Stomach (tissue), 9 donors: Measurements from ENCODE around the gene ACOXL. TPM values are rescaled to one million over a fixed set of nuclear protein-coding genes. Genes with fewer than 3 reads are reported as not detected.

Experiments used
- DNase-seq, 2 donors: peaks; one replicate each; pipeline versions ENCODE4 v3.0.0 to v3.0.0-alpha.2; 2013 to 2019
- H3K27ac ChIP-seq, 5 donors: fragments of 200-600 bp in 4 of 5; sonication (generic) in 4 of 5; one replicate each; pipeline ENCODE4 v1.5.1; 2013 to 2019; ENCODE audit warnings: mild to moderate bottlenecking in 1 of 5, moderate library complexity in 1 of 5
- H3K27me3 ChIP-seq, 3 donors: fragments of 200-600 bp; sonication (generic); one replicate each; pipeline ENCODE4 v1.5.1; 2017 to 2019; ENCODE audit warnings: mixed run types in 1 of 3
- H3K36me3 ChIP-seq, 4 donors: fragments of 200-600 bp; sonication (generic); 1 replicate in 3 of 4; 2 replicates in 1 of 4; pipeline ENCODE4 v1.5.1; 2016 to 2019
- H3K4me1 ChIP-seq, 4 donors: fragments of 200-600 bp; sonication (generic); one replicate each; pipeline ENCODE4 v1.5.1; 2016 to 2019
- H3K4me3 ChIP-seq, 4 donors: fragments of 200-600 bp; sonication (generic) in 3 of 4; one replicate each; pipeline ENCODE4 v1.5.1; 2016 to 2019; ENCODE audit warnings: mild to moderate bottlenecking in 1 of 4
- H3K9me3 ChIP-seq, 4 donors: fragments of 200-600 bp; sonication (generic); one replicate each; pipeline ENCODE4 v1.5.1; 2016 to 2019
- EP300 ChIP-seq: sonication (generic); formaldehyde crosslinking; IDR thresholded peaks from one replicate; pipeline ENCODE4 v1.6.1; 2017; ENCODE audit warnings: antibody characterized with exemption
- POLR2A ChIP-seq, 4 donors: fragments of 450-650 bp; IDR thresholded peaks; one replicate each; pipeline ENCODE4 v1.6.1; 2016; ENCODE audit warnings: antibody characterized with exemption in 4 of 4, control low read depth in 2 of 4, mild to moderate bottlenecking in 1 of 4, moderate library complexity in 1 of 4
- POLR2AphosphoS5 ChIP-seq, 3 donors: sonication (generic); formaldehyde crosslinking; IDR thresholded peaks; one replicate each; pipeline ENCODE4 v1.6.1; 2016; ENCODE audit warnings: antibody characterized with exemption in 3 of 3
- WGBS, 5 donors: extraction: QIAGEN DNeasy Blood & Tissue Kit in 3 of 5; methylation state at CpG; one replicate each; pipeline versions ENCODE4 v1.1.5 to v1.1.7; 2013 to 2018; 5-methylcytosine and 5-hydroxymethylcytosine counted together
- intact Hi-C: fragments of 100-400 bp; cut with DNase I; formaldehyde crosslinking; loops from one replicate; pipeline ENCODE4 v1.15.1; 2023; ENCODE audit warnings: low total_unique reads
- polyA plus RNA-seq, 3 donors: library from polyadenylated mRNA; stranded (reverse); fragments of 200-250 nt; gene quantifications; one replicate each; pipeline ENCODE4 v1.2.3, GENCODE V29; 2013
- total RNA-seq, 5 donors: library from RNA; depleted of rRNA; stranded (reverse); fragments of >200 nt; gene quantifications; one replicate each; pipeline versions ENCODE4 v1.1.0 to v1.2.3, GENCODE V29; 2014 to 2016
- TF ChIP-seq, protein P1 (sequence below), 7 experiments: fragments of 450-650 bp in 4 of 7; fragments of 200-600 bp in 3 of 7; sonication (generic) in 3 of 7; IDR thresholded peaks; one replicate each; pipeline ENCODE4 v1.5.1; 2016 to 2019; ENCODE audit warnings: antibody characterized with exemption in 7 of 7, control low read depth in 2 of 7, mild to moderate bottlenecking in 1 of 7
- donor health status: healthy with polysubstance abuse.
- donor health status: Bipolar disorder and iron deficiency.
- donor health status: healthy.

Gene ACOXL
- total and polyA plus RNA-seq, 8 donors, result 0.10 to 1.3 (median 0.45) TPM; not detected in 3

DNA sequence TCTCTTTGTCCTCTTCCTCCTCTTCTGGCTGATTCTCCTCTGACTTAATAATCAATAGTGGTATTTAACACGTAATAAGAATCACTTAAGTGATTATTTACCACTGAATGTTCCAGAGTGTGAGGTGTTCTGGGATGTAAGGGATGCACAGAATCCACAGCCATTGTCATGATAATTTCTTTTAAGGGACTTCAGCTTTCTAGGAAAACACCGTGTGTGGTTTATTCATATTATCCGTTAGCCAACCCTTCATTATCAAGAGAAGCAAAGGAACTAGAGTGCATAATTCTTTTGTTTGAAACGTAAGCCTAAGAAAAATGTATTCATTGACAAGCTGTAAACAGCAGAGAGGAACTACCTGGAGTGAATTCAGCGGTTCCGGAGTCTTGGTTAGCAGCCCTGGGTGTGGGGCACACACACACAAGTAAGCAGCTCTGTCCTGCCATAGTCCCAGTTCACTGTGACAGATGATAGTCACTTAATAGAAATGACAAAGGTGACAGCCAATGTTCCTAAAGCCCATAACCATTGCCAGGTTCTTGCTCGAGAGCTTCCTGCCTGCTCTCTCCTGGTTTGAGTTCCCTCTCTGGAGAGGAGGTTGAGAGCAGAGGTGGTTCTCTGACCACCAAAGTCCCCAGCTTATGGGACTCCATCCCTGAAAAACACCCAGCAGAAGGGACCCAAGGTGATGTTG, 101.9 kb downstream of the ACOXL start:
- Histone ChIP-seq H3K36me3 (no peaks in the 10 kb centered on the region), H3K9me3 (no peaks in the 10 kb centered on the region), H3K4me3 (no peak overlapping the region), H3K27ac (no peak overlapping the region), H3K27me3 (no peaks in the 10 kb centered on the region), H3K4me1 (no peaks in the 10 kb centered on the region)
- DNase-seq, result no peak
- intact Hi-C loops, result no loop called here
- TF ChIP-seq EP300 (no peak), POLR2A (IDR thresholded peaks at IDR 0.05) (no peak), POLR2AphosphoS5 (IDR thresholded peaks at IDR 0.05) (no peak)
- TF ChIP-seq, protein P1, sequence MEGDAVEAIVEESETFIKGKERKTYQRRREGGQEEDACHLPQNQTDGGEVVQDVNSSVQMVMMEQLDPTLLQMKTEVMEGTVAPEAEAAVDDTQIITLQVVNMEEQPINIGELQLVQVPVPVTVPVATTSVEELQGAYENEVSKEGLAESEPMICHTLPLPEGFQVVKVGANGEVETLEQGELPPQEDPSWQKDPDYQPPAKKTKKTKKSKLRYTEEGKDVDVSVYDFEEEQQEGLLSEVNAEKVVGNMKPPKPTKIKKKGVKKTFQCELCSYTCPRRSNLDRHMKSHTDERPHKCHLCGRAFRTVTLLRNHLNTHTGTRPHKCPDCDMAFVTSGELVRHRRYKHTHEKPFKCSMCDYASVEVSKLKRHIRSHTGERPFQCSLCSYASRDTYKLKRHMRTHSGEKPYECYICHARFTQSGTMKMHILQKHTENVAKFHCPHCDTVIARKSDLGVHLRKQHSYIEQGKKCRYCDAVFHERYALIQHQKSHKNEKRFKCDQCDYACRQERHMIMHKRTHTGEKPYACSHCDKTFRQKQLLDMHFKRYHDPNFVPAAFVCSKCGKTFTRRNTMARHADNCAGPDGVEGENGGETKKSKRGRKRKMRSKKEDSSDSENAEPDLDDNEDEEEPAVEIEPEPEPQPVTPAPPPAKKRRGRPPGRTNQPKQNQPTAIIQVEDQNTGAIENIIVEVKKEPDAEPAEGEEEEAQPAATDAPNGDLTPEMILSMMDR (IDR thresholded peaks at IDR 0.05), result no peak
- 43 to 64% (median 56%) methylated on average over 7 of the region's 7 CpGs for WGBS, 5 donors

DNA sequence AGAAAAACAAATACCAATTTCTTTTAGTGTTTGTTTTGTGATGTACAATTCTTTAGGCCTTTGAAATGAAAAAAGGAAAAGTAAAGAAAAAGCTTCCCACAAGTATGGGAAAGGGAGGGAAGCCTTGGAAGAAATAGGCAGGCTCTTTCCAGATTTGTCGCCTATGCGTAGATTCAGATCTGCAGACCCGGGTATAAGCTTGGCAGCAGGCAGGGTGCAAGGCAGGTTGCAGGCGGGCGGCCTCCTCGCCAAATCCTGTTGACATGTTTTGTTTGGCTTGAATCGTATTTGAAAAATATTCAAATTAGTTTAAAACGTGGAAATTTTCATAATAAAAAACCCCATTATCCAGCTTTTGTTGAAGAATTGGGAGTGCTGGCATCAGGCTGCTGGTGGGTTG, 104.3 kb downstream of the ACOXL start:
- no peak for TF ChIP-seq POLR2A (IDR thresholded peaks at IDR 0.05)
- TF ChIP-seq EP300, result no peak
- TF ChIP-seq, protein P1 (IDR thresholded peaks at IDR 0.05), result no peak
- no peak for TF ChIP-seq POLR2AphosphoS5 (IDR thresholded peaks at IDR 0.05)
- intact Hi-C loops, result no loop called here
- no peak overlapping the region for H3K4me3 ChIP-seq
- H3K27me3 ChIP-seq, result no peaks in the 10 kb centered on the region
- H3K9me3 ChIP-seq, result no peaks in the 10 kb centered on the region
- DNase-seq, result no peak
- no peak overlapping the region for H3K27ac ChIP-seq
- no peaks in the 10 kb centered on the region for H3K4me1 ChIP-seq
- H3K36me3 ChIP-seq, result no peaks in the 10 kb centered on the region
- WGBS, 5 donors, result 92 to 96% (median 94%) methylated on average over 8 of the region's 8 CpGs

DNA sequence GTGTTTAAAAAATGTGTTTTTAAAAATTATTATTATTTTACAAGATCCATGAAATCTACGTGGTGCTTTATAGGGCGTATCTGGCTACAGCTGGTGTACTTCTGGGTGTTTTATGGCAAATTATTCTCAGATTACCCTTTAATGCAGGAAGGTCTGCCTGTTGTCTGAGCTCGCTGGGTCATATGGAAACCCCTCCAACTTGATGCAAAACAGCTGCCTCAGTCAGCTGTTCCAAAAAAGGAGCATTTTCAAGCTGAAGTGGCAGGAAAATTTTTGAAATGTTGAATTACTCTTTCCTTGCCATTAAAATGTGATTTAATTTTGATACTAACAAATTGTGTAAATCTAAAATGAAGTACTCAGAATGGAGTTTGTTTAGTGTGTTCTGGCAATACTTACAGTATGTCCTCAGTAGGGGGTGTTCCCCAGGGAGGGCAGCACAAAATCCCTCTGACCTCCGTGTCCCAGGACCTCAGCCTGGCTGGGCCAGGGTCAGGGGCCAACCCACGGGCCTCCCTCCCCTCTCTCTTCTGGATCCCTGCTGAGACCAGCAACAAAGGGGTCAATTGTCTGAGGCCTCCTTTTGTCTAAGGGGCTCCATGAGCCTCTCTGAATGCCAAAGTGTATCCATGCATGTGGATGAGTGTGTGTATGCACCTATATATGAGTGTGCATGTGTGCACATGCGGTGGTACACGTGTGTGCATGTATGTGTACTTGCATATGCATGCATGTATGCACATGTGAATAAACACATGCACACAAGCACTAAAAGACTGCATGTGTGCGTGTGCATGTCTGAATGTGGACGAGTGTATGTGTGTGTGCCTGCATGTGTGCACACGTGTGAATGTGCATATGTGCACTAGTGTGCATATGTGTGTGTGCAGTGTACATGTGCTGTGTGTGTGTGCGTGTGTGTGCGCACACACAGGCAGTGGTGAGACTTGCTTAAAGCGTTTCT, 105.4 kb downstream of the ACOXL start:
- Histone ChIP-seq H3K4me3 (no peak overlapping the region), H3K4me1 (no peaks in the 10 kb centered on the region), H3K9me3 (no peaks in the 10 kb centered on the region), H3K27ac (no peak overlapping the region), H3K36me3 (no peaks in the 10 kb centered on the region), H3K27me3 (no peaks in the 10 kb centered on the region)
- TF ChIP-seq EP300 (no peak), POLR2A (IDR thresholded peaks at IDR 0.05) (no peak), POLR2AphosphoS5 (IDR thresholded peaks at IDR 0.05) (no peak)
- TF ChIP-seq, protein P1 (IDR thresholded peaks at IDR 0.05), result no peak
- 81 to 86% (median 81%) methylated on average over 12 to 13 of the region's 13 CpGs for WGBS, 5 donors
- DNase-seq, result peak in 1 of 2 donors; percentile 55
- intact Hi-C loops, result no loop called here

DNA sequence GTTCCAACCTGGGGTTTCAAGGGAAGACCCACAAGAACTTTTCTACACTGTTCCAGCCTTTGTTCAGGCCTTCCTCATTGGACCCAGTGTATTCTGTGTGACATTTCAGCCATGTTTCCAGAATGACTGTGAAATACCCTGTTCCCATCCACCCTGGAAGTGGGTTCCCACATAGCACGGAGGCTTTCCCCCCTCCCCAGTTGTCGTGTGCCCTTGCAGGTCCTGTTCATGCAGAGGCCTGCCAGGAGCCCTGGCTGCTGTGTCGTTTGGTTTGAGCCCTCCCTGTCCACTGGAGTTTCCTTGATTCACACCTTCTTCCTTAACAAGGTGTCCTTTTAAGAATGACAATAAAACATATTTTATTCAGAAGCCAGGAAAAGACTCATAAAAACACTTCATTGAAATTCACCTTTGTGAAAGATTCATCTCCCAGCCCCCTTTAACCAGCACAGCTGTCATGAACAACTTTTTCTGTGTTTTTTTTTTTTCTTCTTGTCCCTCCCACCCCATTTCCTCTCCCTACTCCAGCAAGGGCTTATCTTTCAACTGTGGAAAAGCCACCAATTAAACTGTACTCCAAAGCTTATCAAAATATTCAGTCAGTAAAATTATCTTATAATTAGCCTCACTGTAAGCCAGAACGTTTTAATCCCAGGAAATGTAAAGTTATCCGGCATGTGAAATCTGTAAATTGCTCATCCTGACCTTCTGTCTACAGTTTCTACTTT, 106.4 kb downstream of the ACOXL start:
- Histone ChIP-seq H3K36me3 (no peaks in the 10 kb centered on the region), H3K27me3 (no peaks in the 10 kb centered on the region), H3K4me3 (no peak overlapping the region), H3K27ac (no peak overlapping the region), H3K4me1 (no peaks in the 10 kb centered on the region), H3K9me3 (no peaks in the 10 kb centered on the region)
- DNase-seq, result no peak
- TF ChIP-seq EP300 (no peak), POLR2A (IDR thresholded peaks at IDR 0.05) (no peak), POLR2AphosphoS5 (IDR thresholded peaks at IDR 0.05) (no peak)
- TF ChIP-seq, protein P1 (IDR thresholded peaks at IDR 0.05), result no peak
- intact Hi-C loops, result no loop called here
- 52 to 61% (median 53%) methylated on average over 5 of the region's 5 CpGs for WGBS, 5 donors
